ENCODE results near the gene CPNE1. TPM values are rescaled to one million over a fixed set of nuclear protein-coding genes. Genes with fewer than 3 reads are reported as not detected.
A peak's percentile ranks its signal among the peaks of the same experiment; 100 is the strongest.

CPNE1 gene
- total RNA-seq, 1 experiment from 2014 or later, result 155 TPM

- Mint-ChIP-seq H3K4me1 (0 out of 4 replicates have a peak, but pooled peaks cover 0 to 1% of the 10 kb centered on the region in 2 experiments), H3K9me3 (no peaks in the 10 kb centered on the region), H3K4me3 (no peak overlapping the region), H3K36me3 (ENCODE audit: insufficient read depth in 1 of 3, low read depth in 3 of 3) (peaks cover 21 to 44% (median 40%) of the 10 kb centered on the region in 3 experiments), H3K27ac (peak overlapping the region in 2 of 3 experiments; percentile 25 to 54; a peak in 2 of 7 replicates), H3K27me3 (ENCODE audit: low read depth) (no peaks in the 10 kb centered on the region)
- Histone ChIP-seq H2BK5ac (ENCODE audit: insufficient read length, low read length) (no peak overlapping the region), H3K9me3 (ENCODE audit: control insufficient read depth, low read depth, low read length) (no peaks in the 10 kb centered on the region), H2BK12ac (ENCODE audit: insufficient read length, low read depth, low read length) (no peak overlapping the region), H3K23me2 (ENCODE audit: insufficient read length, low read depth, low read length, poor library complexity, severe bottlenecking) (no peaks in the 10 kb centered on the region), H4K91ac (ENCODE audit: insufficient read length, low read depth, low read length) (no peak overlapping the region), H3K79me2 (ENCODE audit: insufficient read depth, low read length) (peaks cover 5% of the 10 kb centered on the region; the same call in 1 of the 2 replicates), H4K8ac (replicated peaks; ENCODE audit: insufficient read length, low read depth, low read length) (no peak overlapping the region), H3K23ac (ENCODE audit: insufficient read length, low read depth, low read length) (no peak overlapping the region), H3K4me1 (ENCODE audit: insufficient read depth, low read length) (no peaks in the 10 kb centered on the region), H3K79me1 (ENCODE audit: insufficient read depth, low read depth, low read length, poor library complexity, severe bottlenecking) (no peaks in the 10 kb centered on the region), H2BK120ac (ENCODE audit: low read depth, low read length, poor library complexity, severe bottlenecking) (no peak overlapping the region), H3K4ac (ENCODE audit: low read depth, low read length) (no peak overlapping the region), H3K56ac (ENCODE audit: insufficient read length, low read depth, low read length) (no peak overlapping the region), H2AFZ (ENCODE audit: low read length) (no peak overlapping the region), H2BK15ac (ENCODE audit: low read depth, low read length) (no peak overlapping the region), H3K27ac (ENCODE audit: insufficient read length, low read depth, low read length) (no peak overlapping the region), H4K20me1 (ENCODE audit: control insufficient read depth, insufficient read depth, insufficient read length) (no peaks in the 10 kb centered on the region), H3K4me2 (ENCODE audit: insufficient read depth, insufficient read length, low read length) (no peak overlapping the region), H2AK5ac (ENCODE audit: insufficient read length, low read length) (no peak overlapping the region), H3T11ph (ENCODE audit: low read length) (no peak overlapping the region), H3K27me3 (ENCODE audit: insufficient read depth, low read length) (no peaks in the 10 kb centered on the region), H2BK20ac (ENCODE audit: low read depth, low read length, poor library complexity, severe bottlenecking) (no peak overlapping the region), H3K14ac (ENCODE audit: insufficient read depth, low read length) (no peak overlapping the region), H4K5ac (ENCODE audit: insufficient read length, low read depth, low read length) (no peak overlapping the region), H3K18ac (ENCODE audit: insufficient read length, low read depth, low read length) (no peak overlapping the region), H3K9ac (ENCODE audit: extremely low read depth, insufficient read length, low read length) (no peak overlapping the region)
- no CpG with 5 or more reads among the region's 13 CpGs for WGBS (ENCODE audit: extremely low coverage, insufficient read length, low lambda C conversion rate)
- no peak for TF ChIP-seq CTCF (conservative IDR thresholded peaks at IDR 0.05)
- DNase-seq, result no peak
Measured at GRCh38 chr20:35632539-35633115, 32.1 kb downstream of the CPNE1 start.

Measured in H9 (cell line).